NCI-H1694 treated with DMSO at 0.1 percent for 48 hours (cell line): ENCODE results near the gene ZNF562.

Experiments used
- DNase-seq: peaks from one replicate; lab custom pipeline; 2025; lab: John Stamatoyannopoulos, UW

ZNF562 gene

DNA sequence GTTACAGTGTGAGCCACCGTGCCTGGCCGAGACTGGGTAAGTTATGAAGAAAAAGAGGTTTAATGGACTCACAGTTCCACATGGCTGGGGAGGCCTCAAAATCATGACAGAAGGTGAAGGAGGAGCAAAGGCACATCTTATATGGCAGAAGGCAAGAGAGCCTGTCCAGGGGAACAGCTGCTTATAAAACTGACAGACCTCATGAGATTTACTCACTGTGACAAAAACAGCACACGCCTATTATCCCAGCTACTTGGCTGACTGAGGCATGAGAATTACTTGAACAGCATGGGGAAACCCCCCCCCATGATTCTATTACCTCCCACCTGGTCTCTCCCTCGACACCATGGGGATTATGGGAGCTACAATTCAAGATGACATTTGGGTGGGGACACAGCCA lies 30.4 kb downstream of the ZNF562 start:
- no peak for DNase-seq

GRCh38 chr19:9641810-9642209 lies 33.1 kb downstream of the ZNF562 start:
- DNase-seq, result no peak

DNA sequence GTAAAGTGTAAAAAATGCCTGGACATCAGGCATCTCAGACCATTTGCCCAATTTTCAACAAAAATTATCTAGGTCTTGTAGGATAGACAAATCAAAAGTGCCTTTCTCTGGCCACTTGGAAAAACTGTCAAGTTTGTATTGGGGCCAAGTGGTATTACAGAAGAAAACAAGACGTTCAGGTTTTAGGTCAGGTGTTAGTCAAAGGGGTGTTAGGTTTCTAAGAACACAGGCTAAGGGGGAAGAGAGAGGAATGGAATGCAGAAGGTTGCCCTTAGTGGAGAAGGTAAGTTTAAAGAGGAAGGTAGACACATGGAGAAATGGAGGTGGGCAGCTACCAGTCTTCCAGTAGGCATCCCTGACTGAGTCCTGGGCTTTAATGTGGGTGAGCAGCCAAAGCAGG lies 33.9 kb downstream of the ZNF562 start:
- DNase-seq, result no peak

DNA sequence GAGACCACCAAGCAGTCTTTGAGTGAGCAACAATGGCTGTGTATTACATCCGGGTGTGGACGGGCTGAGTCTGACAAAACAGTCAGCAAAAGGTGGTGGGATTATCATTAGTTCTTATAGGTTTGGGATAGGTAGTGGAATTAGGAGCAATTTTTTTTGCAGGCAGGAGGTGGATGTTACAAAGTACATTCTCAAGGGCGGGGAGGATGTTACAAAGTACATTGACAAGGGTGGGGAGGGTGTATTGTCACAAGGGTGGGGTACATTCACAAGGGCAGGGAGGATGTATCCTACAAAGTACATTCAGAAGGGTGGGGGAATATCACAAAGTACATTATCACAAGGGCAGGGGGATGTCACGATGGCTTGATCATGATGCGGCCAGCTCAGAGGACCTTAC lies 38.9 kb downstream of the ZNF562 start:
- no peak for DNase-seq

DNA sequence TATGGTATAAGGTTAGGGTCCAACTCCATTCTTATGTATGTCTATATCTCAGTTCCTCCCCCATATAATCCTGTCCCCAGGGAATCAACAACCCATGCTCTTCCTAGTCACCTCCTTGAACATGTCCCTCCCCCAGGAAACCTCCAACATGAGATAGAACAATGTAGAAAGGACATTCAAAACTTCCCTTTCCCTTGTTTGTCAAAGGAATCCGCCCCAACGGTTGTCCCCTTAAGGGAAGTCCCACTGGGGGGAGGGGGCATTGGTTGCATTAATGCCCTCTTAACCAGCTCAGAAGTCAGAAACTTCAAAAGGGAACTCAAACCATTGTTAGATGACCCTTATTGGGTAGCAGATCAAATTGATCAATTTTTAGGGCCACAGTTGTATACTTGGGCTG lies 47.0 kb downstream of the ZNF562 start:
- DNase-seq, result no peak

GRCh38 chr19:9622531-9622930 lies 52.4 kb downstream of the ZNF562 start:
- no peak for DNase-seq

- peak; percentile 63 for DNase-seq
These were observed 53.5 kb downstream of the ZNF562 start, which contains the start of gene ZNF561 for GRCh38 chr19:9621156-9622037. Gene ZNF561, minus strand, starts transcription at chr19:9621232. Its CDS starts 1,776 bp downstream, at chr19:9619456.

GRCh38 chr19:9620842-9621155 lies 54.1 kb downstream of the ZNF562 start:
- DNase-seq, result no peak

DNA sequence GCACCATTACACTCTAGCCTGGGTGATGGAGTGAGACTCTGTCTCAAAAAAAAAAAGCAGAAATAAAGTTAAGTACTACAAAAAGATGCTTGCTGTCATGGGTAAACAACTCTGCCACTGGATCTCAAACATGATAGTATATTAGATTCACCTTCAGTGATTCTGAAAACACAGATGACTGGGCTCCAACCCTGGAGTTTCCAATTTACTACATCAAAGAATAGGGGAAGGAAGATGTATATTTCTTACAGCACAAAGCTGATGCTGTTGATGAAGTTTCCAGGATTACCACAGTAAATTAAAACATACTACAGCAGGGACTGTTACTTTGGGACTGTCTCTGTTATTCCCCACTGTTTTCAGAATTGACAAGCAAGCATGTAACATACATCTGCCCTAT lies 59.1 kb downstream of the ZNF562 start:
- no peak for DNase-seq

GRCh38 chr19:9610484-9611113 lies 64.3 kb downstream of the ZNF562 start:
- DNase-seq, result no peak

DNA sequence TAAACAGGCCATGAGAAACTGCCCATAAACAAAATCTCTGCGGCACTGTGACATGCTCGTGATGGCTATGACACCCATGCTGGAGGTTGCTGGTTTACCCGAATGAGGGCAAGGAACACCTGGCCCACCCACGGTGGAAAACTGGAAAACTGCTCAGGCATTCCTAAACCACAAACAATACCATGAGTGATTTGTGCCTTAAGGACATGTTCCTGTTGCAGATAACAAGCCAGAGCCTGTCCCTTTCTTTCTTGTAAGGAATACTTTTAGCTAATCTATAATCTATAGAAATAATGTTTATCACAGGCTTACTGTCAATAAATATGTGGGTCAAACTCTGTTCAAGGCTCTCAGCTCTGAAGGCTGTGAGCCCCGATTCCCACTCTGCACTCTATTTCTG lies 66.0 kb downstream of the ZNF562 start:
- DNase-seq, result no peak

DNA sequence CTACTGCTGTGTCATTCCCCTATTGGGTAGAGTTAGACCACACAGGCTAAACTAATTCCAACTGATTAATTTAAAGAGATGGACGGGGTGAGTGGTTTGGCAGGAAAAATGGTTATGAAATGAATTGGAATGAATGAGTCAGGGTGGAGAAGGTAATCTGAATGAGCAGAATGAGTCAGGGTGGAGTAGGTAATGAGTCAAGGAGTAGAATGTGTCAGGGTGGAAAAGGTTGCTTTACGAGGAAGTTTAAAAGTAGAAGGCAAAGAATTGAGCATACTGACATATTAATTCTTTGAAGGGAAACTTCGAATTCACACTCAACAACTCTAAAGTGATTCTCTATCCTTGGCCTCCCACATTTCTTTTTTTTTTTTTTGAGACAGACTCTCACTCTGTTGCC lies 77.9 kb downstream of the ZNF562 start:
- DNase-seq, result no peak
